ENCODE measurements around the gene CHRM4. TPM values are rescaled to one million over a fixed set of nuclear protein-coding genes. Genes with fewer than 3 reads are reported as not detected.
A peak's percentile ranks its signal among the peaks of the same experiment; 100 is the strongest.

Gene CHRM4
- total RNA-seq, 1 donor, result 0.36 TPM

GRCh38 chr11:46382646-46383403 lies 8.8 kb downstream of the CHRM4 start:
- no peak overlapping the region for H3K27ac ChIP-seq (ENCODE audit: low read depth, low read length)
- no peaks in the 10 kb centered on the region for H3K79me2 ChIP-seq (ENCODE audit: insufficient read depth, low read length)
- H3K4me2 ChIP-seq (ENCODE audit: insufficient read depth, low read length), result peak overlapping the region; percentile 85
- H3K4me3 ChIP-seq (ENCODE audit: insufficient read depth, low read length), result peak overlapping the region; percentile 74
- H3K27me3 ChIP-seq (ENCODE audit: insufficient read depth, low read length), result peaks cover 8% of the 10 kb centered on the region
- no peaks in the 10 kb centered on the region for H3K9me3 ChIP-seq (ENCODE audit: low read depth, low read length)
- no peak overlapping the region for H2AFZ ChIP-seq (ENCODE audit: low read length)
- H3K36me3 ChIP-seq (ENCODE audit: insufficient read depth, low read length), result peaks cover 8% of the 10 kb centered on the region
- peaks cover 10% of the 10 kb centered on the region for H3K4me1 ChIP-seq (ENCODE audit: insufficient read depth, low read length)
- peak; percentile 99 for DNase-seq (ENCODE audit: insufficient read length, low spot score, missing footprints)
- peaks cover 5% of the 10 kb centered on the region for H4K20me1 ChIP-seq (ENCODE audit: insufficient read depth, low read length)
- TF ChIP-seq, protein P1, sequence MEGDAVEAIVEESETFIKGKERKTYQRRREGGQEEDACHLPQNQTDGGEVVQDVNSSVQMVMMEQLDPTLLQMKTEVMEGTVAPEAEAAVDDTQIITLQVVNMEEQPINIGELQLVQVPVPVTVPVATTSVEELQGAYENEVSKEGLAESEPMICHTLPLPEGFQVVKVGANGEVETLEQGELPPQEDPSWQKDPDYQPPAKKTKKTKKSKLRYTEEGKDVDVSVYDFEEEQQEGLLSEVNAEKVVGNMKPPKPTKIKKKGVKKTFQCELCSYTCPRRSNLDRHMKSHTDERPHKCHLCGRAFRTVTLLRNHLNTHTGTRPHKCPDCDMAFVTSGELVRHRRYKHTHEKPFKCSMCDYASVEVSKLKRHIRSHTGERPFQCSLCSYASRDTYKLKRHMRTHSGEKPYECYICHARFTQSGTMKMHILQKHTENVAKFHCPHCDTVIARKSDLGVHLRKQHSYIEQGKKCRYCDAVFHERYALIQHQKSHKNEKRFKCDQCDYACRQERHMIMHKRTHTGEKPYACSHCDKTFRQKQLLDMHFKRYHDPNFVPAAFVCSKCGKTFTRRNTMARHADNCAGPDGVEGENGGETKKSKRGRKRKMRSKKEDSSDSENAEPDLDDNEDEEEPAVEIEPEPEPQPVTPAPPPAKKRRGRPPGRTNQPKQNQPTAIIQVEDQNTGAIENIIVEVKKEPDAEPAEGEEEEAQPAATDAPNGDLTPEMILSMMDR (IDR thresholded peaks at IDR 0.05; ENCODE audit: extremely low read depth, low read depth, low read length), result peak; percentile 77

DNA sequence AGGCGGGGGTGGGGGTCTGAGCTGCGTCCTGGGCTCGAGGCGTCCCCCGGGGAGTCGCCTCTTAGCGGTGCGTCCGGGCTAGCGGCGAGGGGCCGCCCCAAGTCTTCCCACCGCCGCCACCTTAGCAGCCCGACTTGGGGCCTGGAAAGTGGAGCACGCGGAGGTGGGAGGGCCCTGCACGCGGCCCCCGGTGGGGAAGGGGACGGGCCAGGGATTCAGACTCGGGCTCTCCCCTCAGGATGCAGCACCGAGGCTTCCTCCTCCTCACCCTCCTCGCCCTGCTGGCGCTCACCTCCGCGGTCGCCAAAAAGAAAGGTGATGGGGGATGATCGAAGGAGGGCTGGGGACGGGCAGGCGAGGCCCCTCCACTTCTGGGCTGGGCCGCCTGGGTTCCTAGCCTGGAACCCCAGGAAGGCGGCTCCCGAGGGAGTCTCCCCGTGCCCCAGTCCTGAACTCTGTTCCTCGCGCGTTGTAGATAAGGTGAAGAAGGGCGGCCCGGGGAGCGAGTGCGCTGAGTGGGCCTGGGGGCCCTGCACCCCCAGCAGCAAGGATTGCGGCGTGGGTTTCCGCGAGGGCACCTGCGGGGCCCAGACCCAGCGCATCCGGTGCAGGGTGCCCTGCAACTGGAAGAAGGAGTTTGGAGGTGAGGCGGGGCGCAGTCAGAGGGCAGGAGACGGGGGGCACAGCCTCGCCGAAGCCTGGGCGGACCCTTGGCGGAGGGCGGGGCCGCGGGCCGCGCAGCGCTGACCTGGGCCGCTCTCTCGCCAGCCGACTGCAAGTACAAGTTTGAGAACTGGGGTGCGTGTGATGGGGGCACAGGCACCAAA lies 9.5 kb downstream of the CHRM4 start:
- TF ChIP-seq, protein P1 (IDR thresholded peaks at IDR 0.05; ENCODE audit: extremely low read depth, low read depth, low read length), result no peak
- Histone ChIP-seq H3K27me3 (ENCODE audit: insufficient read depth, low read length) (peaks cover under 1% of the 10 kb centered on the region), H2AFZ (ENCODE audit: low read length) (peak overlapping the region; percentile 51), H3K9me3 (ENCODE audit: low read depth, low read length) (no peaks in the 10 kb centered on the region), H3K36me3 (ENCODE audit: insufficient read depth, low read length) (peaks cover 8% of the 10 kb centered on the region), H3K27ac (ENCODE audit: low read depth, low read length) (no peak overlapping the region), H3K79me2 (ENCODE audit: insufficient read depth, low read length) (no peaks in the 10 kb centered on the region), H4K20me1 (ENCODE audit: insufficient read depth, low read length) (peaks cover 5% of the 10 kb centered on the region), H3K4me1 (ENCODE audit: insufficient read depth, low read length) (peaks cover 10% of the 10 kb centered on the region), H3K4me2 (ENCODE audit: insufficient read depth, low read length) (peak overlapping the region; percentile 85), H3K4me3 (ENCODE audit: insufficient read depth, low read length) (peak overlapping the region; percentile 74)
- DNase-seq (ENCODE audit: insufficient read length, low spot score, missing footprints), result peak; percentile 96

GRCh38 chr11:46381048-46381818 lies 10.3 kb downstream of the CHRM4 start, which contains the start of gene MDK:
Gene MDK (plus strand): TSS chr11:46381669. CDS start chr11:46382058, 389 bp downstream.
- H4K20me1 ChIP-seq (ENCODE audit: insufficient read depth, low read length), result peaks cover 5% of the 10 kb centered on the region
- H2AFZ ChIP-seq (ENCODE audit: low read length), result peak within 1 kb of the TSS; percentile 62
- H3K79me2 ChIP-seq (ENCODE audit: insufficient read depth, low read length), result no peaks in the 10 kb centered on the region
- no peak within 1 kb of the TSS for H3K27ac ChIP-seq (ENCODE audit: low read depth, low read length)
- no peaks in the 10 kb centered on the region for H3K9me3 ChIP-seq (ENCODE audit: low read depth, low read length)
- peaks cover 8% of the 10 kb centered on the region for H3K36me3 ChIP-seq (ENCODE audit: insufficient read depth, low read length)
- no peaks in the 10 kb centered on the region for H3K27me3 ChIP-seq (ENCODE audit: insufficient read depth, low read length)
- H3K4me1 ChIP-seq (ENCODE audit: insufficient read depth, low read length), result peaks cover 10% of the 10 kb centered on the region
- H3K4me3 ChIP-seq (ENCODE audit: insufficient read depth, low read length), result peak within 1 kb of the TSS; percentile 78
- peak; percentile 96 for DNase-seq (ENCODE audit: insufficient read length, low spot score, missing footprints)
- peak within 1 kb of the TSS; percentile 85 for H3K4me2 ChIP-seq (ENCODE audit: insufficient read depth, low read length)
- TF ChIP-seq, protein P1 (IDR thresholded peaks at IDR 0.05; ENCODE audit: extremely low read depth, low read depth, low read length), result no peak
